Measurements from ENCODE around the gene VSTM5. TPM values are rescaled to one million over a fixed set of nuclear protein-coding genes. Genes with fewer than 3 reads are reported as not detected.
"Not testable (repeated sequence)": the region's sequence is repeated elsewhere in the genome, so short reads cannot be mapped to it uniquely, and the experiment has no call there.

VSTM5 gene
- polyA plus RNA-seq, 3 donors, result not detected

DNA sequence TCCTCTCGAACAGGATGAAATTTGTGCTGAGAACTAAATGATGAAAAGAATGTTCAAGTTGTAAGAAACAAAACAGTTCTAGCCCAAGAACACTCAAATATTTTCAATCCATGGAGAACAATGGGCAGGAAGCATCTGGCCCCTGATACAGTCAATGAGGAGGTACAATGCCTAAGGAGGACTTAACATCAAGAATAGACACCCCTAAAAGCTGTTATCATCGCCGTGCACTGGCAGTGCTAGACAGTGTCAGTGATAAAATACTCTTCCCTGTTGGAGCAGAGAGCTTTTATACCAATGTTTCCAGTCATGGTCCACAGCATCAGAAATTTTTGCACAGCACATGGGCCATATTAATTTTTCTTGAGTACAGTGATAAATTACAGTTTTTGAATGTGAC lies 20.2 kb upstream of the VSTM5 start:
- no peak overlapping the region for H3K4me3 Mint-ChIP-seq
- H4K20me1 ChIP-seq (ENCODE audit: insufficient read depth, low read length), result no peaks in the 10 kb centered on the region
- DNase-seq, result no peak
- no peak overlapping the region for H3K4me2 ChIP-seq (replicated peaks; ENCODE audit: extremely low read depth, low read length, poor library complexity, severe bottlenecking)
- H3K79me2 ChIP-seq (ENCODE audit: insufficient read depth, low read length), result no peaks in the 10 kb centered on the region
- peaks cover 0 to 1% (median 0%) of the 10 kb centered on the region in 3 donors for H3K27me3 Mint-ChIP-seq (ENCODE audit: low read depth in 3 of 3)
- peaks cover 2 to 16% (median 8%) of the 10 kb centered on the region in 7 donors for H3K9me3 Mint-ChIP-seq
- H3K9ac ChIP-seq (ENCODE audit: insufficient read depth, low read length, poor library complexity, severe bottlenecking), result no peak overlapping the region
- H3K27ac Mint-ChIP-seq, result no peak overlapping the region
- H2AFZ ChIP-seq (ENCODE audit: insufficient read depth, low read depth, low read length, poor library complexity, severe bottlenecking), result no peak overlapping the region
- H3K27me3 ChIP-seq (ENCODE audit: control insufficient read depth in 2 of 2, insufficient read depth in 2 of 2, low read length in 2 of 2), result no peaks in the 10 kb centered on the region
- no peaks in the 10 kb centered on the region for H3K36me3 ChIP-seq (replicated peaks in 1 of 2; ENCODE audit: control insufficient read depth in 1 of 2, insufficient read depth in 2 of 2, low read length in 2 of 2)
- H3K4me1 ChIP-seq (ENCODE audit: control insufficient read depth in 1 of 2, insufficient read depth in 2 of 2, low read length in 2 of 2), result no peaks in the 10 kb centered on the region
- peaks cover 3 to 8% of the 10 kb centered on the region in 2 donors for H3K9me3 ChIP-seq (replicated peaks in 1 of 2; ENCODE audit: control insufficient read depth in 1 of 2, insufficient read depth in 1 of 2, low read length in 2 of 2)
- TF ChIP-seq CTCF (IDR thresholded peaks at IDR 0.05), result no peak
- H3K36me3 Mint-ChIP-seq, result no peaks in the 10 kb centered on the region
- no CpG with 5 or more reads among the region's 3 CpGs for WGBS (ENCODE audit: insufficient coverage)
- intact Hi-C loops (cut with micrococcal nuclease), result no loop called here
- no peak overlapping the region for H3K27ac ChIP-seq (ENCODE audit: low read depth in 1 of 2, low read length in 2 of 2)
- H3K4me1 Mint-ChIP-seq, result no peaks in the 10 kb centered on the region
- H3K4me3 ChIP-seq (replicated peaks in 1 of 3; ENCODE audit: low read depth in 2 of 3, low read length in 3 of 3), result no peak overlapping the region

DNA sequence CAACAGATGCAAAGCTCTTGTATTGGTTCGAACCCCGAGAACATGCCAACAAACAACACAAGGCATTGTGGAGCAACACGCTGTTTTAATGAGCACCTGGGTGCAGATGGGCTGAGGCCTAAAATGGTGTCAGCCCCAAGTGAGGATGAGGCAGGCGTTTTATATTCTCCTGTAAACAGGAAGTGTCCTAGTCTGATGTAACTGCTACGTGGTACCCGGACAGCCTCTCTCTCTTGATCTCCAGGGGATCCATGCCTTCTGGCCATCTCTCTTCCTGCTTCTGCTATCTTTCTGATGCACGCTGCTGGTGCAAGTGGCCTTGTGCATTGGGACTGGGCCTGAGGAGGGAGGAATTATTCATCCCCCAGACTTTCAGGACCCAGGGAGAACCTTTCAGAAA lies 19.4 kb upstream of the VSTM5 start:
- no peak overlapping the region for H2AFZ ChIP-seq (ENCODE audit: insufficient read depth, low read depth, low read length, poor library complexity, severe bottlenecking)
- H3K4me1 ChIP-seq (ENCODE audit: control insufficient read depth in 1 of 2, insufficient read depth in 2 of 2, low read length in 2 of 2), result no peaks in the 10 kb centered on the region
- WGBS (ENCODE audit: insufficient coverage), result 58% methylated on average over 3 of the region's 7 CpGs

GRCh38 chr11:93868404-93868803 lies 18.0 kb upstream of the VSTM5 start:
- H3K9me3 ChIP-seq (replicated peaks in 1 of 2; ENCODE audit: control insufficient read depth in 1 of 2, insufficient read depth in 1 of 2, low read length in 2 of 2); H4K20me1 ChIP-seq (ENCODE audit: insufficient read depth, low read length); H3K79me2 ChIP-seq (ENCODE audit: insufficient read depth, low read length); H3K27ac ChIP-seq (ENCODE audit: low read depth in 1 of 2, low read length in 2 of 2); H3K4me1 Mint-ChIP-seq; H3K36me3 ChIP-seq (replicated peaks in 1 of 2; ENCODE audit: control insufficient read depth in 1 of 2, insufficient read depth in 2 of 2, low read length in 2 of 2); H2AFZ ChIP-seq (ENCODE audit: insufficient read depth, low read depth, low read length, poor library complexity, severe bottlenecking); H3K4me3 Mint-ChIP-seq; DNase-seq; H3K9ac ChIP-seq (ENCODE audit: insufficient read depth, low read length, poor library complexity, severe bottlenecking); H3K4me3 ChIP-seq (replicated peaks in 1 of 3; ENCODE audit: low read depth in 2 of 3, low read length in 3 of 3); H3K27me3 ChIP-seq (ENCODE audit: control insufficient read depth in 2 of 2, insufficient read depth in 2 of 2, low read length in 2 of 2); H3K4me2 ChIP-seq (replicated peaks; ENCODE audit: extremely low read depth, low read length, poor library complexity, severe bottlenecking); H3K4me1 ChIP-seq (ENCODE audit: control insufficient read depth in 1 of 2, insufficient read depth in 2 of 2, low read length in 2 of 2); H3K27me3 Mint-ChIP-seq (ENCODE audit: low read depth in 3 of 3); intact Hi-C loops (cut with micrococcal nuclease); H3K36me3 Mint-ChIP-seq: not testable (repeated sequence)
- peak overlapping the region in 1 of 7 donors; percentile 16 for H3K27ac Mint-ChIP-seq
- H3K9me3 Mint-ChIP-seq, result peaks cover 2 to 16% (median 8%) of the 10 kb centered on the region in 7 donors
- WGBS (ENCODE audit: insufficient coverage), result 79% methylated on average over 2 of the region's 2 CpGs

More for the DNA sequence above, 19.4 kb upstream of the VSTM5 start:
- no peak for TF ChIP-seq CTCF (IDR thresholded peaks at IDR 0.05)
- Mint-ChIP-seq H3K27me3 (ENCODE audit: low read depth in 3 of 3) (peaks cover 0 to 1% (median 0%) of the 10 kb centered on the region in 3 donors), H3K4me1 (no peaks in the 10 kb centered on the region), H3K9me3 (peaks cover 2 to 16% (median 8%) of the 10 kb centered on the region in 7 donors), H3K4me3 (no peak overlapping the region), H3K36me3 (no peaks in the 10 kb centered on the region), H3K27ac (no peak overlapping the region)
- Histone ChIP-seq H3K4me3 (replicated peaks in 1 of 3; ENCODE audit: low read depth in 2 of 3, low read length in 3 of 3) (no peak overlapping the region), H3K9ac (ENCODE audit: insufficient read depth, low read length, poor library complexity, severe bottlenecking) (no peak overlapping the region), H3K9me3 (replicated peaks in 1 of 2; ENCODE audit: control insufficient read depth in 1 of 2, insufficient read depth in 1 of 2, low read length in 2 of 2) (peaks cover 3 to 8% of the 10 kb centered on the region in 2 donors), H4K20me1 (ENCODE audit: insufficient read depth, low read length) (no peaks in the 10 kb centered on the region), H3K36me3 (replicated peaks in 1 of 2; ENCODE audit: control insufficient read depth in 1 of 2, insufficient read depth in 2 of 2, low read length in 2 of 2) (no peaks in the 10 kb centered on the region), H3K27me3 (ENCODE audit: control insufficient read depth in 2 of 2, insufficient read depth in 2 of 2, low read length in 2 of 2) (no peaks in the 10 kb centered on the region), H3K4me2 (replicated peaks; ENCODE audit: extremely low read depth, low read length, poor library complexity, severe bottlenecking) (no peak overlapping the region), H3K79me2 (ENCODE audit: insufficient read depth, low read length) (no peaks in the 10 kb centered on the region), H3K27ac (ENCODE audit: low read depth in 1 of 2, low read length in 2 of 2) (no peak overlapping the region)
- no peak for DNase-seq
- intact Hi-C loops (cut with micrococcal nuclease), result no loop called here
